Activated T-cell treated with anti-CD3 and anti-CD28 coated beads, Interleukin-2, amount 50 U/mL, for 24 hours (primary cell): Measurements from ENCODE around the gene S100A5.
"Not testable (repeated sequence)": the region's sequence is repeated elsewhere in the genome, so short reads cannot be mapped to it uniquely, and the experiment has no call there.

Experiments
- DNase-seq: peaks from one replicate; pipeline ENCODE4 v3.0.0-alpha.2; 2020
- H3K27ac Mint-ChIP-seq: 2 replicates; pipeline ENCODE4 v1.8.0; 2020; ENCODE audit warnings: mild to moderate bottlenecking, mixed read lengths
- H3K27me3 Mint-ChIP-seq: 2 replicates; pipeline ENCODE4 v1.8.0; 2020; ENCODE audit warnings: mixed read lengths
- H3K36me3 Mint-ChIP-seq: 2 replicates; pipeline ENCODE4 v1.8.0; 2020; ENCODE audit warnings: low read depth, mixed read lengths
- H3K4me1 Mint-ChIP-seq: 2 replicates; pipeline ENCODE4 v1.8.0; 2020; ENCODE audit warnings: low read depth, mixed read lengths
- H3K4me3 Mint-ChIP-seq: 2 replicates; pipeline ENCODE4 v1.8.0; 2020; ENCODE audit warnings: mild to moderate bottlenecking, moderate library complexity, mixed read lengths
- H3K9me3 Mint-ChIP-seq: 2 replicates; pipeline ENCODE4 v1.8.0; 2020; ENCODE audit warnings: mixed read lengths

S100A5 gene

DNA sequence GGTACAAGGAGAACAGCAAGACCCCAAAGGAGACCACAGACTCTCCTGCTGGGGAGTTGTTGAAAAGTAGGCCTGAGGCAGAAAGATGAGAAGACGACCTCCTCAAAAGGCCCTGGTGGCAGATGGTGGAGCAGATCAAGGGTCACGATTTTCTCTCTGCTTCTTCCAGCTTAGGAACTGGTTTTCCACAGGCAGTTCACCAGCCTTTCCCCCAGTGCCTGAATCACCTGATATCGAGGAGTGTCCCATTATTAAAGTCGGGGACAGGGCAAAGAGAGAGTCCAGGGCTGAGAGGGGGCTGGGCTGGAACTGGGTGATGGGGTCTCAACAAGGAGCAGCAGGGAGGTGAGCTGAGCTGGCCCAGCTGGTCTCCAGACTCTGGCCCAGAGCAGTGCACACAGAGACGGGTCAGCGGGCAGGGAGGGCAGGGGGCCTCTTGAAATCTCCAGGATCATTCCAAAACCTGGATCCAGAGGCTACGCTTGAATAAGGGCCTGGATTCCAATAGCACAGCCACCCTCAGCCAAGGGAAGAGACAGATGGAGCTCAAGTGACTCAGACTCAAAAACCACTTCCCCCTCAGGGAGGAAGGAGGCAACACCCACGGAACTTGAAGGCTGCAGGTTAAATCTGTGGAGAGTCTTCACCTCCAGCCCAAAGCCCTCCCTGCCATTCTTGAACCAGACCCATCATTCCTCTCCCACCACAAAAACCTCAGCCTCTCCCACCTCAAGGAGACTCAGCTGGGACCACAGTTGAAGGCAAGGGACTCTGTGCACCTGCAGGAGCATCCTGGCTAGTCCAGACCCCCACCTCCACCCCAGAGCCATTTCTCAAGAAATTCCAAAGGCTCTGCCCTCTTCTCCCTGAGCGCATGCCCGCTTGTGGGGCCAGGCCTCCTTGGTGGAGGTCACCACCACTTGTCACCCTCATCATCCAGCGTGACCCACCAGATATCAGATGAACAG lies at the start of gene S100A5:
Gene S100A5, minus strand, starts transcription at position 541 of the 968 bp plus-strand sequence. CDS start 743 bp downstream, outside the sequence.
- Mint-ChIP-seq H3K27ac (peak within 1 kb of the TSS; percentile 97), H3K4me3 (peak within 1 kb of the TSS; percentile 44), H3K9me3 (no peaks in the 10 kb centered on the region), H3K27me3 (no peaks in the 10 kb centered on the region), H3K4me1 (peaks cover 87% of the 10 kb centered on the region), H3K36me3 (peaks cover 29% of the 10 kb centered on the region)
- peak; percentile 65 for DNase-seq

GRCh38 chr1:153588482-153588881 lies 47.7 kb upstream of the S100A5 start:
- Mint-ChIP-seq H3K27me3 (peaks cover 4% of the 10 kb centered on the region), H3K9me3 (no peaks in the 10 kb centered on the region), H3K4me3 (no peak overlapping the region), H3K27ac (no peak overlapping the region), H3K4me1 (no peaks in the 10 kb centered on the region), H3K36me3 (no peaks in the 10 kb centered on the region)
- DNase-seq: no peak

GRCh38 chr1:153588033-153588432 lies 47.3 kb upstream of the S100A5 start:
- DNase-seq, H3K27me3 Mint-ChIP-seq, H3K9me3 Mint-ChIP-seq, H3K27ac Mint-ChIP-seq, H3K4me1 Mint-ChIP-seq, H3K4me3 Mint-ChIP-seq, H3K36me3 Mint-ChIP-seq: not testable (repeated sequence)

GRCh38 chr1:153587314-153587713 lies 46.6 kb upstream of the S100A5 start:
- DNase-seq: no peak
- no peaks in the 10 kb centered on the region for H3K9me3 Mint-ChIP-seq
- no peaks in the 10 kb centered on the region for H3K4me1 Mint-ChIP-seq
- peaks cover 4% of the 10 kb centered on the region for H3K27me3 Mint-ChIP-seq
- H3K36me3 Mint-ChIP-seq: no peaks in the 10 kb centered on the region
- no peak overlapping the region for H3K4me3 Mint-ChIP-seq
- no peak overlapping the region for H3K27ac Mint-ChIP-seq

GRCh38 chr1:153586347-153586746 lies 45.6 kb upstream of the S100A5 start:
- Mint-ChIP-seq H3K4me1 (no peaks in the 10 kb centered on the region), H3K27ac (no peak overlapping the region), H3K27me3 (peaks cover 4% of the 10 kb centered on the region), H3K9me3 (no peaks in the 10 kb centered on the region), H3K36me3 (no peaks in the 10 kb centered on the region), H3K4me3 (no peak overlapping the region)
- no peak for DNase-seq

DNA sequence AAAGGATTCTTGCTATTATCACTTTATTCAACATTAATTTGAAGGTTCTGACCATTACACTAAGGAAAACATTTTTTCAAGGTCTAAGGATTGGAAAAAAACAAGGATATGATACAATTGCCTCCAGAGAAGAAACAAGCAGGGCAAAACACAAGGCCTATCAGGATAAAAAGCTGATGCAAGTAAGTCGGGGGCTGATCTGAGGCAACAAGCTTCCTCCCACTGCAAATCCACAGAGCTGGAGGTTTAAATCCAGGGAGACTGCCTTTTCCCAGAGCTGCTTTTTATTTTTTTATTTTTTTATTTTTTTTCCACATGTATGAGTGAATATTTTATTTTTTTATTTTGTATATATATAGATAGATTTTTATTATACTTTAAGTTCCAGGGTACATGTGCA lies 44.3 kb upstream of the S100A5 start:
- no peaks in the 10 kb centered on the region for H3K9me3 Mint-ChIP-seq

GRCh38 chr1:153583976-153584375 lies 43.2 kb upstream of the S100A5 start:
- no peak for DNase-seq
- no peak overlapping the region for H3K4me3 Mint-ChIP-seq
- H3K4me1 Mint-ChIP-seq: no peaks in the 10 kb centered on the region
- no peaks in the 10 kb centered on the region for H3K36me3 Mint-ChIP-seq
- no peak overlapping the region for H3K27ac Mint-ChIP-seq
- peaks cover 9% of the 10 kb centered on the region for H3K27me3 Mint-ChIP-seq
- H3K9me3 Mint-ChIP-seq: no peaks in the 10 kb centered on the region

More for the DNA sequence above, 44.3 kb upstream of the S100A5 start:
- DNase-seq: no peak
- no peak overlapping the region for H3K4me3 Mint-ChIP-seq
- H3K4me1 Mint-ChIP-seq: no peaks in the 10 kb centered on the region
- no peak overlapping the region for H3K27ac Mint-ChIP-seq
- H3K36me3 Mint-ChIP-seq: no peaks in the 10 kb centered on the region
- peaks cover 4% of the 10 kb centered on the region for H3K27me3 Mint-ChIP-seq

DNA sequence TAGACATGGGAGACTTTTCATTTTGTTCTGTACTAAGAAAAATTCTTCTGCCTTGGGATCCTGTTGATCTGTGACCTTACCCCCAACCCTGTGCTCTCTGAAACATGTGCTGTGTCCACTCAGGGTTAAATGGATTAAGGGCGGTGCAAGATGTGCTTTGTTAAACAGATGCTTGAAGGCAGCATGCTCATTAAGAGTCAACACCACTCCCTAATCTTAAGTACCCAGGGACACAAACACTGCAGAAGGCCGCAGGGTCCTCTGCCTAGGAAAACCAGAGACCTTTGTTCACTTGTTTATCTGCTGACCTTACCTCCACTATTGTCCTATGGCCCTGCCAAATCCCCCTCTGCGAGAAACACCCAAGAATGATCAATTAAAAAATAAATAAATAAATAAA lies 42.8 kb upstream of the S100A5 start:
- not testable (repeated sequence) for H3K4me1 Mint-ChIP-seq, H3K27ac Mint-ChIP-seq, H3K36me3 Mint-ChIP-seq, H3K4me3 Mint-ChIP-seq, DNase-seq, H3K9me3 Mint-ChIP-seq
- H3K27me3 Mint-ChIP-seq: peaks cover 13% of the 10 kb centered on the region

DNA sequence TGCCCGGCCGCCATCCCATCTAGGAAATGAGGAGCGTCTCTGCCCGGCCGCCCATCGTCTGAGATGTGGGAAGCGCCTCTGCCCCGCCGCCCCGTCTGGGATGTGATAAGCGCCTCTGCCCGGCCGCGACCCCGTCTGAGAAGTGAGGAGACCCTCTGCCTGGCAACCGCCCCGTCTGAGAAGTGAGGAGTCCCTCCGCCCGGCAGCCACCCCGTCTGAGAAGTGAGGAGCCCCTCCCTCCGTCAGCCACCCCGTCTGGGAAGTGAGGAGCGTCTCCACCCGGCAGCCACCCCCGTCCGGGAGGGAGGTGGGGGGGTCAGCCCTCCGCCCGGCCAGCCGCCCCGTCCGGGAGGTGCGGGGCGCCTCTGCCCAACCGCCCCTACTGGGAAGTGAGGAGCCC lies 42.1 kb upstream of the S100A5 start:
- not testable (repeated sequence) for DNase-seq, H3K4me1 Mint-ChIP-seq, H3K9me3 Mint-ChIP-seq, H3K36me3 Mint-ChIP-seq, H3K4me3 Mint-ChIP-seq, H3K27ac Mint-ChIP-seq
- peaks cover 20% of the 10 kb centered on the region for H3K27me3 Mint-ChIP-seq

DNA sequence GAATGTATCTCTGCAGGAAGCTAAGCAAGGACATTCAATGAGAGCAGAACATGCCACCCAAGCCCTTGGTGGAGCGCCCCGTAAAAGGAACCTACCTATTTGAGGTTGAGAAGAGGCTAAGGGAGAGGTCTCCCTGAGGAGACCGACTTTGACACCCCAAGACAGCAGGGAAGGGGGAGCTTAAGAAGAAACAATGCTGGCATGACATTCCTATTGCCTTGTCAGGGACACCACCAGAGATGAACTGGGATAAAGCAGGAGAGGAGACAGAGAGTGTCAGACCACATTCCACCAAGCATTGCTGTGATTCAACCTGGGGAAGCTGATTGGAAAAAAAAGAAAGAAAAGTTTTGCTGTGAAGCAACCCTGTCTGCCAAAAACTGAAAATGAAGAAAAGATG lies 38.2 kb upstream of the S100A5 start:
- no peak overlapping the region for H3K27ac Mint-ChIP-seq
- no peak for DNase-seq
- H3K36me3 Mint-ChIP-seq: no peaks in the 10 kb centered on the region
- peaks cover 35% of the 10 kb centered on the region for H3K27me3 Mint-ChIP-seq
- no peak overlapping the region for H3K4me3 Mint-ChIP-seq
- H3K4me1 Mint-ChIP-seq: peaks cover 2% of the 10 kb centered on the region
- H3K9me3 Mint-ChIP-seq: no peaks in the 10 kb centered on the region

DNA sequence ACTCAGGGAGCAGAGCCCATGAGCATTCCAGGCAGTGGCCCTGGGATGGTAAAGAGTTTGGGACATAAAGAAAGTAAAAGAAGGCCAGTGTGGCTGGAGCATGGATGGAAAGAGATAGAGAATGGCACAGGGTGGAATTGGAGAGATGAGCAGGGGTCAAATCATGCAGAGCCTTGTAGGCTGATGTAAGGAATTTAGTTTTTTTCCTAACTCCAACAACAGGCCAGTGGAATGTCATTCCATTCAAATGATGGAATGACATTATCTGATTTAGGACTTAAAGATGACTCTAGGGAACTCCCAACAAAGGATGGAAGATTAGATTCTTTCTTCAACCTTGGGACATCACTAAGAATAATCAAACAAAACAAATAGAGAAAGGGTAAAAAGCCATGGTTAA lies 37.8 kb upstream of the S100A5 start:
- H3K9me3 Mint-ChIP-seq: no peaks in the 10 kb centered on the region
- peaks cover 35% of the 10 kb centered on the region for H3K27me3 Mint-ChIP-seq
- no peak overlapping the region for H3K4me3 Mint-ChIP-seq
- H3K36me3 Mint-ChIP-seq: no peaks in the 10 kb centered on the region
- peaks cover 6% of the 10 kb centered on the region for H3K4me1 Mint-ChIP-seq
- H3K27ac Mint-ChIP-seq: no peak overlapping the region
- no peak for DNase-seq

GRCh38 chr1:153577624-153578051 lies 36.9 kb upstream of the S100A5 start:
- no peak for DNase-seq
- H3K27ac Mint-ChIP-seq: no peak overlapping the region
- no peak overlapping the region for H3K4me3 Mint-ChIP-seq
- peaks cover 35% of the 10 kb centered on the region for H3K27me3 Mint-ChIP-seq
- H3K4me1 Mint-ChIP-seq: peaks cover 15% of the 10 kb centered on the region
- no peaks in the 10 kb centered on the region for H3K9me3 Mint-ChIP-seq
- no peaks in the 10 kb centered on the region for H3K36me3 Mint-ChIP-seq

- no peak overlapping the region for H3K27ac Mint-ChIP-seq
- peaks cover 20% of the 10 kb centered on the region for H3K4me1 Mint-ChIP-seq
- H3K4me3 Mint-ChIP-seq: no peak overlapping the region
- no peaks in the 10 kb centered on the region for H3K9me3 Mint-ChIP-seq
- DNase-seq: no peak
- H3K36me3 Mint-ChIP-seq: no peaks in the 10 kb centered on the region
- peaks cover 35% of the 10 kb centered on the region for H3K27me3 Mint-ChIP-seq
These were observed 36.4 kb upstream of the S100A5 start for GRCh38 chr1:153577138-153577537.

- Mint-ChIP-seq H3K27me3 (peaks cover 35% of the 10 kb centered on the region), H3K4me1 (peaks cover 33% of the 10 kb centered on the region)
- not testable (repeated sequence) for DNase-seq, H3K4me3 Mint-ChIP-seq, H3K27ac Mint-ChIP-seq, H3K9me3 Mint-ChIP-seq, H3K36me3 Mint-ChIP-seq
These were observed 34.8 kb upstream of the S100A5 start for GRCh38 chr1:153575497-153575896.

DNA sequence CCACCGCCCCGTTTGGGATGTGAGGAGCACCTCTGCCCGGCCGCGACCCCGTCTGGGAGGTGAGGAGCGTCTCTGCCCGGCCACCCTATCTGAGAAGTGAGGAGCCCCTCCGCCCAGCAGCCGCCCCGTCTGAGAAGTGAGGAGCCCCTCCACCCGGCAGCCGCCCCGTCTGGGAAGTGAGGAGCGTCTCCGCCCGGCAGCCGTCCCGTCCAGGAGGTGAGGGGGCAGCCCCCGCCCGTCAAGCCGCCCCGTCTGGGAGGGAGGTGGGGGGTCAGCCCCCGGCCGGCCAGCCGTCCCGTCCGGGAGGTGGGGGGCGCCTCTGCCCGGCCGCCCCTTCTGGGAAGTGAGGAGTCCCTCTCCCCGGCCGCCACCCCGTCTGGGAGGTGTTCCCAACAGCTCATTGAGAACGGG lies 34.4 kb upstream of the S100A5 start:
- peaks cover 35% of the 10 kb centered on the region for H3K27me3 Mint-ChIP-seq
- not testable (repeated sequence) for H3K27ac Mint-ChIP-seq, H3K4me3 Mint-ChIP-seq, H3K9me3 Mint-ChIP-seq, H3K36me3 Mint-ChIP-seq, DNase-seq
- H3K4me1 Mint-ChIP-seq: peaks cover 34% of the 10 kb centered on the region
